ENCODE results near the gene TMEM114. TPM values are rescaled to one million over a fixed set of nuclear protein-coding genes. Genes with fewer than 3 reads are reported as not detected.

Gene TMEM114
- total RNA-seq, 1 donor from 2014 or later, result not detected

DNA sequence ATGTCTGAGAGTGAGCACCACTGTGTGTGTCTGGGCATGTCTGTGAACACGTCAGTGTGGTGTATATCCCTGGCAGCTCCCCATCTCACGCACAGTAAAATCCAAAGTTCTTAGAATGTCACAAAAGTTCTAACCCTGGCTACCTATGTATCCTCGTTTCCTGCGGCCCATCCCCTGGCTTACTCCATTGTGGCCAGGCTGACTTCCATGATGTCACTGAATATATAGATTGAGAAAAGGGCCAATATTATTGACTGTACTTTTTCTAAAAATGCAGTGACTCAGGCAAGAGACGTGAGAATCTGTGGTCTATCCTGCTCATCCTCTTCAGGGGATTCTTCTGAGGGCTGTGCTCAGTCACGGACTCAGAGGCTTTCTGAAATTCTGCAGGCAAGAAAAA is 30.2 kb upstream of the TMEM114 start:
- TF ChIP-seq, protein P1, sequence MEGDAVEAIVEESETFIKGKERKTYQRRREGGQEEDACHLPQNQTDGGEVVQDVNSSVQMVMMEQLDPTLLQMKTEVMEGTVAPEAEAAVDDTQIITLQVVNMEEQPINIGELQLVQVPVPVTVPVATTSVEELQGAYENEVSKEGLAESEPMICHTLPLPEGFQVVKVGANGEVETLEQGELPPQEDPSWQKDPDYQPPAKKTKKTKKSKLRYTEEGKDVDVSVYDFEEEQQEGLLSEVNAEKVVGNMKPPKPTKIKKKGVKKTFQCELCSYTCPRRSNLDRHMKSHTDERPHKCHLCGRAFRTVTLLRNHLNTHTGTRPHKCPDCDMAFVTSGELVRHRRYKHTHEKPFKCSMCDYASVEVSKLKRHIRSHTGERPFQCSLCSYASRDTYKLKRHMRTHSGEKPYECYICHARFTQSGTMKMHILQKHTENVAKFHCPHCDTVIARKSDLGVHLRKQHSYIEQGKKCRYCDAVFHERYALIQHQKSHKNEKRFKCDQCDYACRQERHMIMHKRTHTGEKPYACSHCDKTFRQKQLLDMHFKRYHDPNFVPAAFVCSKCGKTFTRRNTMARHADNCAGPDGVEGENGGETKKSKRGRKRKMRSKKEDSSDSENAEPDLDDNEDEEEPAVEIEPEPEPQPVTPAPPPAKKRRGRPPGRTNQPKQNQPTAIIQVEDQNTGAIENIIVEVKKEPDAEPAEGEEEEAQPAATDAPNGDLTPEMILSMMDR (IDR thresholded peaks at IDR 0.05; ENCODE audit: insufficient read depth, low read length, severe bottlenecking), result no peak
- no peak overlapping the region for H3K4me3 ChIP-seq (ENCODE audit: low read depth, low read length)
- DNase-seq (ENCODE audit: low read depth) (peak; percentile 91), FAIRE-seq (no peak)
- peaks cover 4% of the 10 kb centered on the region for H3K36me3 ChIP-seq (ENCODE audit: control insufficient read depth, insufficient read depth, low read length)
- H3K27me3 ChIP-seq (ENCODE audit: control insufficient read depth, insufficient read depth, low read length), result no peaks in the 10 kb centered on the region

DNA sequence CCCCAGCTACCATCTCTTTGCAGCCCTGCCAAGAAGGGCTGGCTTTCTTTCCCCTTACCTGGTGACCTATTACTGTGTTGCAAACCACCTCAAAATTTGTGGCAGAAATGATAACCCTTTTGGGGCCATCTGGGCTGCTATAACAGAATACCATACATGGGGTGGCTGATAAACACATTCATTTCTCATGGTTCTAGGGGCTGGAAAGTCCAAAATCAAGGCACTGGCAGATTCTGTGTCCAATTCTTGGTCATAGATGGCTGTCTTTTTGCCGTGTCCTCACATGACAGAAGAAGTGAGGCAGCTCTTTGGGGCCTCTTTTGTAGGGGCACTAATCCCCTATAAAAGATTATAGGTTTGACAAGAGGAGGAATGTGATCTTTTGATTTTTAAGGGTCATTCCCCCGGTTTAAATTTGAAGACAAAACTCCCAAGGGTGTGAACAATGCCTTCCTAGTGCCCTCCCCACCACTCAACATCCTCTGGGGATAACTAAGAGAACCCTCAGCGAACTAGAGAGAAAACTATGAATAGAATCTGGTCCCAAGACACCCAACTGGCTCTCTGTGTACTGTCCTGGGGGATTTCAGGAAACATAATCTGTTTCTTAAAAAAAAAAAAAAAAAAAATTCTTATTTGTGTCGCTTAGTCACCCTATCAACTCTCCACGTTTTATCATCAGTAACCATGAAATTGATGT is 29.5 kb upstream of the TMEM114 start:
- DNase-seq (ENCODE audit: low read depth) (no peak), FAIRE-seq (no peak)
- H3K36me3 ChIP-seq (ENCODE audit: control insufficient read depth, insufficient read depth, low read length), result peaks cover 1% of the 10 kb centered on the region
- no peaks in the 10 kb centered on the region for H3K27me3 ChIP-seq (ENCODE audit: control insufficient read depth, insufficient read depth, low read length)
- no peak overlapping the region for H3K4me3 ChIP-seq (ENCODE audit: low read depth, low read length)
- TF ChIP-seq, protein P1 (IDR thresholded peaks at IDR 0.05; ENCODE audit: insufficient read depth, low read length, severe bottlenecking), result no peak

DNA sequence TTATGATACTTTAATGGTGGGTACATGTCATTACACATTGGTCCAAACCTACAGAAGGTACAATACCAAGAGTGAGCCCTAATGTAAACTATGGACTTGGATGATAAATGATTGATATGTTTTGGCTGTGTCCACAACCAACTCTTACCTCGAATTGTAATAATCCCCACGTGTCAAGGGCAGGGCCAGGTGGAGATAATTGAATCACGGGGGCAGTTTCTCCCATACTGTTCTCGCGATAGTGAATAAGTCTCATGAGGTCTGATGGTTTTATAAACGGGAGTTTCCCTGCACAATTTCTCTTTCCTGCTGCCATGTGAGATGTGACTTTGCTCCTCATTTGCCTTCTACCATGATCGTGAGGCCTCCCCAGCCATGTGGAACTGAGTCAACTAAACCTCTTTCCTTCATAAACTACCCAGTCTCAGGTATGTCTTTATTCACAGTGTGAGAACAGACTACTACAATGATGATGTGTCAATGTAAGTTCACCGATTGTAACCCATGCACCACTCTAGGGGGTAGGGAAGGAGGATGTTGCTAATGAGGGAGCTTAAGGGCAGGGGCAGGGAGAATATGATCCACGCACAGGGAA is 24.2 kb upstream of the TMEM114 start:
- no peaks in the 10 kb centered on the region for H3K36me3 ChIP-seq (ENCODE audit: control insufficient read depth, insufficient read depth, low read length)
- no peak for DNase-seq (ENCODE audit: low read depth)
- no peak for FAIRE-seq
- no peak overlapping the region for H3K4me3 ChIP-seq (ENCODE audit: low read depth, low read length)
- no peaks in the 10 kb centered on the region for H3K27me3 ChIP-seq (ENCODE audit: control insufficient read depth, insufficient read depth, low read length)
- TF ChIP-seq, protein P1 (IDR thresholded peaks at IDR 0.05; ENCODE audit: insufficient read depth, low read length, severe bottlenecking), result no peak

GRCh38 chr16:8611886-8612600 is 21.7 kb upstream of the TMEM114 start:
- FAIRE-seq, result no peak
- H3K27me3 ChIP-seq (ENCODE audit: control insufficient read depth, insufficient read depth, low read length), result no peaks in the 10 kb centered on the region

GRCh38 chr16:8611122-8611521 is 20.8 kb upstream of the TMEM114 start:
- Histone ChIP-seq H3K4me3 (ENCODE audit: low read depth, low read length) (no peak overlapping the region), H3K27me3 (ENCODE audit: control insufficient read depth, insufficient read depth, low read length) (no peaks in the 10 kb centered on the region), H3K36me3 (ENCODE audit: control insufficient read depth, insufficient read depth, low read length) (no peaks in the 10 kb centered on the region)
- DNase-seq (ENCODE audit: low read depth) (no peak), FAIRE-seq (no peak)
- TF ChIP-seq, protein P1 (IDR thresholded peaks at IDR 0.05; ENCODE audit: insufficient read depth, low read length, severe bottlenecking), result no peak

More at GRCh38 chr16:8611886-8612600, 21.7 kb upstream of the TMEM114 start:
- TF ChIP-seq, protein P1 (IDR thresholded peaks at IDR 0.05; ENCODE audit: insufficient read depth, low read length, severe bottlenecking), result no peak
- Histone ChIP-seq H3K36me3 (ENCODE audit: control insufficient read depth, insufficient read depth, low read length) (no peaks in the 10 kb centered on the region), H3K4me3 (ENCODE audit: low read depth, low read length) (no peak overlapping the region)
- peak; percentile 37 for DNase-seq (ENCODE audit: low read depth)

Measured in bronchial epithelial cell (primary cell).